ENCODE results near the gene MYO15B.

- TF ChIP-seq GATA2 (IDR thresholded peaks at IDR 0.05; ENCODE audit: low read depth, low read length) (no peak), GATA3 (IDR thresholded peaks at IDR 0.05; ENCODE audit: low read depth, low read length) (no peak)
Observed at GRCh38 chr17:75650874-75651273, 63.3 kb downstream of the MYO15B start.

All from SH-SY5Y (cell line).